Stimulated activated CD8-positive, alpha-beta memory T cell treated with anti-CD3 and anti-CD28 coated beads, Interleukin-2, amount 100 ng/mL, for 1 hour (primary cell): ENCODE data around the gene LSM14B.

ENCODE experiments used
- DNase-seq, 2 donors: peaks; one replicate each; pipeline ENCODE4 v3.0.0-alpha.2; 2020; ENCODE audit warnings: low read depth in 2 of 2

The LSM14B gene

DNA sequence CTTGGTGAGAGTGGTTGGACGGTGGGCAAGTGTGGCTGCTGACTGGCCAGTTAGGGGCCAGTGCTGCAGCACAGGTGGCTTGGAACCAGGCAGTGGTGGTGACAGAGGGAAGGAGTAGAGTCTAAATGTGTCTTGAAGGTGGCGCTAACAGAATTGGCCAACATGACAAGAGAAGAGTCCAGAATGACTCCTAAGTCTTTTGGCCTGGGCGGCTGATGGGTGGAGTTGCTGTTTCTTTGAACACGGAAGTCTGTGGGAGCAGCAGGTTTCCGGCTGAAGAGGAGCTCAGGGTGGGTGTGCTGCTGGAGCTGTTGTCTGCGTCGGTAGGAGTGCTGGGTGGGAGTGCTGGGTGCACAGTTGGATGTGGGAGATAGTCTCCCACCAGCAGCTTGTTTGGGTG lies 10.1 kb downstream of the LSM14B start:
- no peak for DNase-seq

DNA sequence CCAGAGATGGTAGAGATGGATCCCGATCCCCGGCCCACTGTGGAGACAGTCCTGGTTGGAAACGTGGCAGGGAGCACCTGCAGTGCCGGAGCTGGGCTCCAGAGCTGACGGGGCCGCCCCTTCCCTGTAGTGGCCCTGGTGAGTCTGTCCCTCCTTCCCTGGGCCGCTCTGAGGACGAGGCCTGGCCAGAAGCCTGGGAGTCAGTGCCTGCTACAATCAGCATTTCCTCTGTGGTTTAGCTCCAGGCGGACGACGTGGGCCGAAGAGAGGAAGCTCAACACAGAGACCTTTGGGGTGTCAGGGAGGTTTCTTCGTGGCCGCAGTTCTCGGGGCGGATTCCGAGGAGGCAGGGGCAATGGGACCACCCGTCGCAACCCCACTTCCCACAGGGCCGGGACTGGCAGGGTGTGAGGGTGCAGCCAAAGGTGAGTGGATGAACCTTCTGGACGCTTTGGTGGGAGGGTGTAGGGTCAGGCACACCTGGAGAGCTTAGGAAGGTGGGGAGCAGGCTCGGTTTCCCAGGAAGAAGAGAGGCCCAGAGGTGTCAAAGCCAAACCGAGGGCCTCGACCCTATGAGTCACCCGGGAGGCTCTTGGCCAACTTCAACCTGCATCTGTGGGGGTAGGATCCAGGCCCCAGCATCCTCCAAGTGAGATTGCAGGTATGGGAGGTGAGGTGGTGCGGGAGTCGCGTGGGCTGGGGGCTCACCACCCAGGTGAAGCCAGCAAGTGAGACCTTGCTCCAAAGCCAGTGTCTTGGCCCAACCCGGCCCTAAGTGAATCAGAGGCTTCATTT lies 11.0 kb downstream of the LSM14B start:
- DNase-seq = no peak

- DNase-seq = no peak
Observed at GRCh38 chr20:62133864-62134263, 11.6 kb downstream of the LSM14B start.

- no peak for DNase-seq
Observed at GRCh38 chr20:62134735-62135231, 12.5 kb downstream of the LSM14B start.

DNA sequence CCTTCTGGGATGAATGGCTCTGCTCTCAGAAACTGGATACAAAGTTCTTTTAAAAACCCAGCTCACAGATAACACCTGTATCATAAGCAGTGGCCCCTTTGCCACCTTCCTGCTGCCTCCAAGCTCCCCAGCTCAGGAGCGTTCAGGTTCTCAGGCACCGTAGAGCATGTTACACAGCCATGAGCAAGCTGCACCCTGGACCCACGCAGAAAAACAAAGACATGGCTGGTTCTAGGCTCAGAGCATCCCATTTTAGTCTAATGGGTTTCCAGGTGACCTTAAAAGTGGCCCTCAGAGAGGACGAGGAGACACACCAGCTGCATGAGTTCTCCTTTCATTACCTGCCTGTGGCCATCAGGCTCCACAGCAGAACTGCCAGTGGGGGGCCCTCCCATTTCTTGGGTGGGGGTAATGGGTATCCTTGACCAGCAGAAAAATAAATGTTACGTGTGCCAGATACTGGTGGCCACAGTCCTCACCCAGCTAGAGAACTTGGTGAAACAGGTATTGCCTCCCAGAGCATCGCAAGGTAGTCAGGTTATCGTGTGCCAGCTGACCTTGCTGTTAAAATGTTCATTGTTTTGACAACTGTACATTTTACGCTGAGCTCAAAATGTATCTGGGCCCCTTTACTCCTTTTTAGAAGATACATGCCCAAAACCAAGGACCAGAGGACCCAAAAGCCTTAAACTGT lies 13.4 kb downstream of the LSM14B start:
- no peak for DNase-seq

DNA sequence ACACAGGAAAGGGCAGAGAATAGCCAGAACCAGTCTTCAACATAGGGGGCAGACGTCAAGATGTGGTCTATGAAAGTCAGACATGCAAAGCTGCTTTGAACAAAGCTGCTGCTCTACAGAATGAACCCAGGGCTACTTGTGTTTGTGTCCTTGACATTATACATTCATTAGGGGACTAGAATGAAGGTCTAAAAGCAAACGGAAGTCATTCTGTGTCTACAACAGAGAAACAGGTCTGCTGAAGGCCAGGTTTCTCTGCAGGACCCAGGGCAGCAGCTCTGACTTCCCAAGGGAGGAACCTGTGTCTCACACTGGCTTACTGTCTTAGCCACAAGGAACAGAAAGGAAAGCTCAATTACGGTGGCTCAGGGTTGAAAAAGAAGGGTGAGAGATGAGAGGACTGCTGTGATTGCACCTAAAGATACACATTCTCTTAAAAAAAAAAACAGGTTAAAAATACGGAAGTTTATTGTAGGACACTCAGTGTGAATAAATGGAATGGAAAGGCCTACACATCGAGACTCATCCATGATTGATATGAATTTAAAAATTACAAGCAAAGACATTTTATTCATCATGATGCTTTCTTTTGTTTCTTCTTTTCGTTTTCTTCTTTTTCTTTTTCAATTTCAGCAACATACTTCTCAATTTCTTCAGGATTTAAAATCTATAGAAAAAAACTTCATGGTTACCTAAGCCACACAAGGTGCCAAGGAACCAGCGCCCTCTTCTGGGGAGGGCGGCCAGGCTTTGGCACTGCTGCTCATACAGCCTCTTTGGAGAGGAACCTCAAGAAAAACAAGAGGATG lies 14.2 kb downstream of the LSM14B start:
- DNase-seq = peak; percentile 44 to 61

DNA sequence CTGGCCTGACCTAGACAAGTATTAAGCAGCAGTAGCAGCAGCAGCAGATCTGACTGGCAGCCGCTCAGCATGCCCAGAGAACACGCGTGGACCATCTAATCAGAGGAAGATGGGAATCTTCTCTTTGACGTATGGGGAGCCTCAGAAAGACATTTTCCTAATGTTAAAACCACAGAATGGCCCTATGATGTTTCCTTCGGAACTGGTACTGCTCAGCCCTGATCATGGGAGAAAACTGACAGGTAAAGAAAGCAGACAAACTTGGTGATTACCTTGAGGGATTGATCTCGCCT lies 14.8 kb downstream of the LSM14B start:
- DNase-seq = no peak

GRCh38 chr20:62137478-62138203 lies 15.4 kb downstream of the LSM14B start:
- DNase-seq = no peak

DNA sequence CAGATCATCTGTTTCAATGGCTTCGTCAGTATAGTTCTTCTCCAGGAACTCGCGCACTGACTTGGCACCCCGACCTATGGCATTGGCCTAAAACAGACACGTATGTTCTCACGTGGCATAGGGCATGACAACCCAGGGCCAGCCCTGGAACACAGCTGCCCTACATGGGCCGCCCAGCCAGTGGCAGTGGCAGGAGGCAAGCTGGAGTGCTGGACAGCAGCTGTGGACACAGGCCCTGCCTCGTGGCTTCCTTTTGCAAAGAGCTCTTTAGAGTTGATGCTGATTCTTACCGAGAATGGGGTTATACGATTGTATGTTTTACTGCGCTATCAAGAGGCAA lies 15.9 kb downstream of the LSM14B start:
- no peak for DNase-seq

DNA sequence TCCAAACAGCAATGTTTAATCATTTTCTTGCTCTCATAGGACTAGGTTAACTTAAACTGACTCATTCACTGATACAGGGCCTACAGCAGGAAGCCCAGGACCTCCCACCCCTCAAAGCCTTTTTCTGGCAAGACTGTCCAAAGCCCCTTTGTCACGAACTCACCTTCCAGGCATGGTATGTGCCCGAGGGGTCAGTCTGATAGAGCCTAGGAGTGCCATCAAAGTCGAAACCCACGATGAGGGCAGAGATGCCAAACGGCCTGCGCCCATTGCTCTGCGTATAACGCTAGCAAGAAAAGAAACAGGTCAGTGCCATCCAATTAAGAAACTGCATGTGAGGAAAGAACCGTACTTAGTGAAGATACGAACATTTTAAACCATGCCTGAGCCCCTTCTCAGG lies 16.6 kb downstream of the LSM14B start:
- DNase-seq = no peak

DNA sequence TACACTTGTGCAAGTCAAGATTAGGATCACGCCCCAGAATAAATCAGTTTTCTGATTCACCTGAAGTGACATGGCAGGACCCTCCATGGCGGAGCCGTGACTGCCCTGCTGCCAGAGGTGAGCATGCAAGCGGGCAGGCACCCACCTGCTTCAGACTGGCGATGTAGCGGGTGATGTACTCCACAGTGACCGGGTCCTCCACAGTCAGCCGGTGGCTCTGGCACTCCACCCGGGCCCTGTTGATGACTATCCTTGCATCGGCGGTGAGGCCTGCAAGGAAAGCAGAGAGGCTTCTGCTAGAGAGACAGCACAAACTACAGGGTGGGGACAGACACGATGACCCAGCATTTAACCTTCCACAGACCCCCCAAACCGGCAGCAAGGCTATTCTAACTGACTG lies 17.4 kb downstream of the LSM14B start:
- no peak for DNase-seq

DNA sequence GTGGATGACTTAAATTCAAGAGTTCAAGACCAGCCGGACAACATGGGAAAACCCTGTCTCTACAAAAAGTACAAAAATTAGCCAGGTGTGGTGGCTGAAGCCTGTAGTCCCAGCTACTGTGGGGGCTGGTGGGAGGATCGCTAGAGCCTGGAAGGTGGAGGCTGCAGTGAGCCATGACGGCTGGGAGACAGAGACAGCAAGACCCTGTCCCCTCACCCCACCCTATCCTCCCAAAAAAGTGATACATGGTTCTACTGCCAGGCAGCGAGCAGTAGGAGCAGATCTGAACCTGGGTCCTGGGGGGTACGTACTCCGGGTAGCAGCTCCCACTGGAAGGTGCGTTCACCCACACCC lies 18.7 kb downstream of the LSM14B start:
- DNase-seq = no peak

DNA sequence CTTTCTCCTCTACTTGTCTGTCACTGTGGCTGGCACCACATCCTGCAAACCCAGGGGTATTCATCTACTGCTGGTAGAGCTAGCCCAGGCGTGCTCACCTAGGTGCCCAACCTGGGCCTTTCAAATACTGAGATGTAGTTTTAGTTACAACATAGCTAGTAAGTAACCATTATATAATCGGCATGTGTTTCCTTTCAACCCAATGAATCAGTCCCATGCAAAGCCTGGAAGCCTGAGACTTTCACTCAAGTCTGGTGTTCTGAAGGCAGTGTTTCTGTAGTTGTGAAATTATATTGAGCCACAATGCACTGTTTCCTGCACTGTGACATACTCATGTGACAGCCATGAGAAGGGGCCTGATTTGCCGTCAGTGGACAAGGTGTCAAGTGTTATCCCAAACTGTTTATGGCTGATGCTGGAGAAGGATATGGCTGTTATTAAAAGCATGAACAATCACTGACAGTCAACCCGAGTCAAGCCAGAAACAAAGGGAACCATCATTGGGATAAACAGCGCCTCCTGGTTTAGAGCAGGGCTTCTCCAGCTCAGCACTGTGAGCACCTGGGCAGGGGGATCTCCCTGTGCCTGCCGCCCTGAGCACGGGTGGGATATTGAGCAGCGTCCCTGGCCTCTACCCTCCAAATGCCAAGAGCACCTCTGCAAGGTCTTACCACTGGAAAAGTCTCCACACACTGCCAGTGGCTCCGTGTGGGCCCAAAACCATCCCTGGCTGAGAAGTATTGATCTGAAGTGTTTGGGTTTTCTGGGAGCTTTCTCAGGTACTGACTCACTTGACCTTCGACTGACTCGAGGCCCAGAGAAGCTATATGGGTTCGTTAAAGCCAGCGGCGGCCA lies 19.3 kb downstream of the LSM14B start:
- no peak for DNase-seq

DNA sequence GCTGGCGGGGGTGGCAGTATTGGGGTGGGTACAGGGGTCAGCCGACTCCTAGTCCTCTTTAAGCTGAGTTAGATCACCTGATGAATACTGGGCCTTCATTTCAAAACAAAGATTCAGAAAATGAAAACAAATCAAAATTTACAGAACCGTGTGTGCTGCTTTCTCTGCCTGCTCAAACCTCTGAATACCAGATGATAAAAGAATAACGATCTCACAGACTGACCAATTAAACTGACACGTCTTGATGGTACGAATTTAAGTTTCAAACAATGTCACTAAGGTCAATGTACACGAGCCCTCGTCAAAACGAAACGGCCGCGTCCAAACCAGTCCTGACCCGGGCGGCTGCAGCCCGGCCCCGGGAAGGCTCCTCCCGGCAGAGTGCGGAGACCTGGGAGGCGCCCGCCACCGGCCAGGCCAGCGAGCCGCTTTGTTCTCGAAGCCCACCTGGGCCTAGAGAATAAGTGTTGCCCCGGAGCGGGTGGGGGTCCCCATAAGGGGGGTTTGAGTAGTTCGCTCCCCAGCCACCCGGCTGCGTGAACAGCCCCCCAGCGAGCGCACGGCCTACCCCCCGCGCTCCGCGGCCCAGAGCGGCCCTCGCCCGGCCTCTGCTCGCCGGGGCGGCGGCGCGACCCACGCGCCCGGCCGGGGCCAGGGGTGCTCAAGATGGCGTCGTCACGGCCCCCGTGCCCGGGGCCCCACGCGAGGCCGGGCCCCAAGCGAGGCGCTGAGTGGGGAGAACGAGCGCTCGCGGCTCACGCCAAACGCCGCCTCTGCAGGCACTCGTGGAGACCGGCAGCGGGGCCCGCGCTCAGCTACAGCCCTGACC lies 20.2 kb downstream of the LSM14B start:
- DNase-seq = no peak

DNA sequence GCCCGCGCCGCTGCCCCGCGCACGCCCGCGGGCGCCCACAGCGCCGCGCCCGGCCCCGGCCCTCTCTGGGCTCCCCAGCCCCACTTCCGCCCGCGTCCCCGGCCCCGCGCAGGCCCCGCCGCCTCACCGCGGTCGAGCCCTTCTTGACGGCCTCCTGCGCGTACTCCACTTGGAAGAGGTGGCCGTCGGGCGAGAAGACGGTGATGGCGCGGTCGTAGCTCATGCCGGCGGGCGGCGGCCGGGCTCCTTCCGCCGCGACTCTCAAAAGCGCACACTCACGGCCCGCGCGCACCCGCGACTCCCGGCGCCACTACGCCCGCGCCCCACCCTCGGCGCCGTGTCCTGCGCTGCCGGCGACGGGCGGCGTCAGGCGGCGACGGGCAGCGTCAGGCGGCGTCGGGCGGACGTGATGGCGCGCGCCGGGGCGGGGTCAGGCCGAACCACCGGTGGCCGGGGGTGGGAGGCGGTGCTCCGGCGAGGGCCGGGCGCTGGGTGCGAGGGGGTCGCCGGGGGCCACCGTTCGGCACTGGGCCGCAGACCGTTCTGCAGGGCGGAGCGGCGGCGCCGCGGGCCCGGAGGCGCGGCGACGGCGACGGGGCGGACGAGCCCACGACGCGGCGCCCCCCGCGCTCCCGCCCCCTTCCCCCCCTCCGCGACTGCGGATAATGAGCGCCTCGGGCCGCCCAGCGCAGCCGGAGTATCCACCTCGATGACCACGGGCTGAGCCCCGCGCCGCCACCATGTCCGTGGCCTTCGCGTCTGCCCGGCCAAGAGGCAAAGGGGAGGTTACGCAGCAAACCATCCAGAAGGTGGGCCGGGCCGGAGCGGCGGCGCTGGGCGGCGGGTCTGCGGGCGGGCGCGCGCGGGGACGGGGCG lies 21.0 kb downstream of the LSM14B start, which contains the start of the genes PSMA7 and SS18L1:
TSS of gene PSMA7 (minus strand) at position 314 of the 876 bp plus-strand sequence. CDS start at position 223, 91 bp downstream.
TSS of gene SS18L1 (plus strand) at position 689 of the 876 bp plus-strand sequence. CDS start at position 741, 52 bp downstream.
- peak; percentile 68 to 77 for DNase-seq

DNA sequence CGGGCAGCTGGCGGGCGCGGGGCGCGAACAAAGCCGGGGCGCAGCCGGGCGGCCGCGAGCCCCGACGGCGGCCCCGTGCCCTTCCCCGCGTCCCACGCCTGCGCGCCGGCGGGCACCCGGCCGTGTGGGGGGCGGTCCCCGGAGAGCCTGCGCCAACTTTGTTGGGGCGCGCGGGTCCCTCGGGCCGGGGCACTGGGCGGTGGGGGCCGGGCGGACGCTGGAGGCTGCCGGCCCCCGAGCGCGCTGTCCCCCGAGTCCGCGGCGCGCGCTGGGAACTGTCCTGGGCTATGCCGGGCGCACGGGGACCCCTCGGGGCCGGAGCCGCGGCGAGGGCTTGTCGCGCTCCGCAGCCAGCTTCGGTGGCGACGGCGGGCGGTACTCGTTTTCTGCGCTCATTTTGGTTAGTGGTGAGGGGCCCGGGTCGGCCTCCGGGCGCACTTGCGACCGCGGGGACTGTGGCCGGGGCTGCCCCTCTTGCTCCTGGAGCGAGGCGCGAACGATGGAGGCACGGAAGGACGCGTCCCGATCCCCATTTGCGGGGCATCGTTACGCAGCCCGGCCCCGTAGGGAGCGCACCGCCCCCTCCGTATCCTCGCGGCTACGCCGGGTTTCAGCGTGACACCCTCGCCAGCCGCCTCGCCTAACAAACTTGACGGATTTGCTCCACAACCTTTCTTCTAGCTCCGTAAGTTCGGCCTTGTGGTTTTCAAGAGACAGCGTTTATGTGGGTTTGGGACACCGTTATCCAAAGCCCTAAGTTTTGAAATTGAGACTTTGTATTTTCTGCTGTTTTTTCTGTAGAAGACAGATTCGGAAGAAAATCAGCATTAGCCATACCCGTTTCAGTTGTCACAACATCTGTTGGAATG lies 21.9 kb downstream of the LSM14B start:
- peak in 1 of 2 donors; percentile 25 for DNase-seq

- DNase-seq = no peak
Observed at GRCh38 chr20:62145688-62146018, 23.4 kb downstream of the LSM14B start.
